Pancreas (tissue), 10 donors: Measurements from ENCODE around the gene PBX4. TPM values are rescaled to one million over a fixed set of nuclear protein-coding genes. Genes with fewer than 3 reads are reported as not detected.
A peak's percentile ranks its signal among the peaks of the same experiment; 100 is the strongest.

Experiments used
- ATAC-seq, 4 donors: fragments of 200-7000 bp; cut with Tn5 transposase; one replicate each; pipeline versions ENCODE4 v1.8.0 to v1.9.1; 2020; ENCODE audit warnings: mild to moderate bottlenecking in 4 of 4, moderate library complexity in 4 of 4
- DNase-seq, 6 donors: peaks; one replicate each; pipeline ENCODE4 v3.0.0-alpha.2; 2020
- FAIRE-seq: peaks from 2 replicates; lab custom pipeline; 2012; peaks lifted over from hg19 to GRCh38; lab: Jason Lieb, UNC
- H3K27ac ChIP-seq, 4 donors: fragments of 200-600 bp; sonication (generic); 1 replicate in 3 of 4; 2 replicates in 1 of 4; pipeline versions ENCODE4 v1.5.0 to v1.8.0; 2020
- H3K27me3 ChIP-seq, 4 donors: fragments of 200-600 bp; one replicate each; pipeline ENCODE4 v1.8.0; 2021
- H3K36me3 ChIP-seq, 3 donors: fragments of 200-600 bp; sonication (generic) in 1 of 3; one replicate each; pipeline versions ENCODE4 v1.5.0 to v1.8.0; 2020 to 2021
- H3K4me1 ChIP-seq, 3 donors: fragments of 200-600 bp; one replicate each; pipeline ENCODE4 v1.8.0; 2021
- H3K4me3 ChIP-seq, 4 donors: fragments of 200-600 bp; sonication (generic) in 2 of 4; one replicate each; pipeline versions ENCODE4 v1.5.0 to v1.8.0; 2020 to 2021
- H3K9me3 ChIP-seq, 4 donors: fragments of 200-600 bp; one replicate each; pipeline ENCODE4 v1.8.0; 2021
- CTCF ChIP-seq, 4 donors: fragments of 200-600 bp; sonication (generic) in 3 of 4; IDR thresholded peaks; one replicate each; pipeline versions ENCODE4 v1.5.0 to v1.8.0; 2021; ENCODE audit warnings: antibody characterized with exemption in 4 of 4
- WGBS, 2 donors: extraction: QIAGEN DNeasy Blood & Tissue Kit; methylation state at CpG; one replicate each; pipeline ENCODE4 v1.1.7; 2013; 5-methylcytosine and 5-hydroxymethylcytosine counted together
- intact Hi-C, 3 donors: fragments of 100-400 bp; cut with DNase I; formaldehyde crosslinking; loops; one replicate each; pipeline versions ENCODE4 v1.11.1 to v1.14.2; 2022
- polyA plus RNA-seq, 2 donors: library from polyadenylated mRNA; stranded (reverse); fragments of 200-250 nt; gene quantifications; one replicate each; pipeline ENCODE4 v1.2.3, GENCODE V29; 2013
- total RNA-seq, 6 donors: library from RNA; stranded (reverse); fragmentation: NEBNext Ultra II Directional in 4 of 6; extraction: Animal tissue kit (Norgen Biotek cat#: 25700) in 4 of 6; gene quantifications; one replicate each; pipeline versions ENCODE4 v1.2.1 to v1.2.4, GENCODE V29; 2021 to 2023
- donor health status: healthy with polysubstance abuse.
- donor health status: DM: no; HTN: no; CAD: no; lungs with moderate emphysema.
- donor health status: DM: no; HTN: no; CAD: no.
- donor health status: control.
- donor health status: control.
- donor health status: Bipolar disorder and iron deficiency.
- donor health status: DM: yes; HTN: yes; CAD: no.
- donor health status: DM: no; HTN: no; CAD: no.
- donor health status: DM: no; HTN: no; CAD: no.
- donor health status: DM: yes; HTN: yes; CAD: no.

The PBX4 gene
- total and polyA plus RNA-seq, 8 donors = 0.18 to 4.0 (median 0.49) TPM

GRCh38 chr19:19582471-19582870 is 36.0 kb downstream of the PBX4 start:
- H3K4me3 ChIP-seq = no peak overlapping the region
- H3K27me3 ChIP-seq = no peaks in the 10 kb centered on the region
- 71 to 80% methylated on average over 6 of the region's 6 CpGs for WGBS, 2 donors
- H3K36me3 ChIP-seq = no peaks in the 10 kb centered on the region
- H3K27ac ChIP-seq = no peak overlapping the region
- FAIRE-seq (no peak), DNase-seq (no peak), ATAC-seq (no peak)
- H3K4me1 ChIP-seq = no peaks in the 10 kb centered on the region
- intact Hi-C loops = no loop called here
- no peak for TF ChIP-seq CTCF (IDR thresholded peaks at IDR 0.05)
- H3K9me3 ChIP-seq = no peaks in the 10 kb centered on the region

- H3K36me3 ChIP-seq = no peaks in the 10 kb centered on the region
- no peaks in the 10 kb centered on the region for H3K4me1 ChIP-seq
- intact Hi-C loops = no loop called here
- ATAC-seq (no peak), DNase-seq (no peak), FAIRE-seq (no peak)
- H3K9me3 ChIP-seq = no peaks in the 10 kb centered on the region
- no peaks in the 10 kb centered on the region for H3K27me3 ChIP-seq
- no peak for TF ChIP-seq CTCF (IDR thresholded peaks at IDR 0.05)
- WGBS, 2 donors = 85 to 92% methylated on average over 13 of the region's 13 CpGs
- no peak overlapping the region for H3K4me3 ChIP-seq
- no peak overlapping the region for H3K27ac ChIP-seq
These were observed 37.1 kb downstream of the PBX4 start for GRCh38 chr19:19581391-19581790.

GRCh38 chr19:19580418-19580817 is 38.1 kb downstream of the PBX4 start:
- WGBS, 2 donors = 82 to 90% methylated on average over 4 of the region's 4 CpGs
- no peak for DNase-seq
- peak in 1 of 4 donors; percentile 24 for ATAC-seq
- Histone ChIP-seq H3K4me1 (no peaks in the 10 kb centered on the region), H3K27ac (no peak overlapping the region), H3K36me3 (no peaks in the 10 kb centered on the region), H3K4me3 (no peak overlapping the region), H3K9me3 (no peaks in the 10 kb centered on the region), H3K27me3 (no peaks in the 10 kb centered on the region)
- intact Hi-C loops = no loop called here
- no peak for TF ChIP-seq CTCF (IDR thresholded peaks at IDR 0.05)
- no peak for FAIRE-seq

GRCh38 chr19:19579533-19580361 is 38.7 kb downstream of the PBX4 start:
- Histone ChIP-seq H3K27ac (no peak overlapping the region), H3K4me3 (no peak overlapping the region), H3K4me1 (no peaks in the 10 kb centered on the region), H3K9me3 (no peaks in the 10 kb centered on the region), H3K36me3 (no peaks in the 10 kb centered on the region), H3K27me3 (no peaks in the 10 kb centered on the region)
- intact Hi-C loops = no loop called here
- ATAC-seq (no peak), DNase-seq (no peak), FAIRE-seq (no peak)
- TF ChIP-seq CTCF (IDR thresholded peaks at IDR 0.05) = no peak
- 76 to 81% methylated on average over 25 of the region's 25 CpGs for WGBS, 2 donors

GRCh38 chr19:19578252-19578651 is 40.2 kb downstream of the PBX4 start:
- no peak for TF ChIP-seq CTCF (IDR thresholded peaks at IDR 0.05)
- Histone ChIP-seq H3K9me3 (no peaks in the 10 kb centered on the region), H3K4me3 (no peak overlapping the region), H3K27me3 (no peaks in the 10 kb centered on the region), H3K4me1 (no peaks in the 10 kb centered on the region), H3K36me3 (no peaks in the 10 kb centered on the region), H3K27ac (no peak overlapping the region)
- DNase-seq (no peak), ATAC-seq (no peak), FAIRE-seq (no peak)
- WGBS, 2 donors = 77 to 82% methylated on average over 6 of the region's 6 CpGs
- intact Hi-C loops = no loop called here
